Ishikawa (cell line): ENCODE data around the gene RAB31.

ENCODE experiments used
- CEBPB ChIP-seq: IDR thresholded peaks from 2 replicates; pipeline ENCODE4 v1.6.1; 2012
- EP300 ChIP-seq: IDR thresholded peaks from 2 replicates; pipeline ENCODE4 v1.6.1; 2012; ENCODE audit warnings: borderline replicate concordance
- FOXM1 ChIP-seq: IDR thresholded peaks from 2 replicates; pipeline ENCODE4 v1.6.1; 2012; ENCODE audit warnings: low read depth, borderline replicate concordance
- MAX ChIP-seq: IDR thresholded peaks from 2 replicates; pipeline ENCODE4 v1.6.1; 2012
- NFIC ChIP-seq: IDR thresholded peaks from 2 replicates; pipeline ENCODE4 v1.6.1; 2012
- RAD21 ChIP-seq: IDR thresholded peaks from 2 replicates; pipeline ENCODE4 v1.6.1; 2012; ENCODE audit warnings: low read depth
- REST ChIP-seq: IDR thresholded peaks from 2 replicates; pipeline ENCODE4 v1.6.1; 2012; ENCODE audit warnings: low read depth, mild to moderate bottlenecking
- USF1 ChIP-seq: IDR thresholded peaks from 2 replicates; pipeline ENCODE4 v1.6.1; 2012
- YY1 ChIP-seq: IDR thresholded peaks from 2 replicates; pipeline ENCODE4 v1.6.1; 2012; ENCODE audit warnings: low read depth

- TF ChIP-seq YY1, result no peak
- TF ChIP-seq EP300, result no peak
- no peak for TF ChIP-seq USF1
- no peak for TF ChIP-seq RAD21
- TF ChIP-seq MAX, result no peak
- no peak for TF ChIP-seq NFIC
- TF ChIP-seq REST, result no peak
- no peak for TF ChIP-seq FOXM1
- no peak for TF ChIP-seq CEBPB
These were observed 43.4 kb downstream of the RAB31 start for GRCh38 chr18:9751371-9752031.
